Effector memory CD8-positive, alpha-beta T cell (primary cell): ENCODE measurements around the gene PRR22.
A peak's percentile ranks its signal among the peaks of the same experiment; 100 is the strongest.

ENCODE experiments used
- ATAC-seq: fragments of 150-1000 bp; cut with Tn5 transposase; replicated peaks from 2 replicates; pipeline ENCODE4 v1.10.0; 2021; ENCODE audit warnings: mild to moderate bottlenecking, moderate library complexity
- DNase-seq, 3 experiments: peaks; one replicate each; pipeline ENCODE4 v3.0.0; 2021
- H3K27ac Mint-ChIP-seq, 2 donors: one replicate each; pipeline ENCODE4 v1.8.0; 2022; ENCODE audit warnings: mild to moderate bottlenecking in 2 of 2, mixed read lengths in 2 of 2, moderate library complexity in 2 of 2
- H3K27me3 Mint-ChIP-seq, 2 donors: one replicate each; pipeline ENCODE4 v1.8.0; 2022; ENCODE audit warnings: mixed read lengths in 2 of 2
- H3K36me3 Mint-ChIP-seq: one replicate; pipeline ENCODE4 v1.8.0; 2022; ENCODE audit warnings: mild to moderate bottlenecking, moderate library complexity, mixed read lengths; ENCODE audit not compliant: insufficient read depth
- H3K4me1 Mint-ChIP-seq, 2 donors: one replicate each; pipeline ENCODE4 v1.8.0; 2022; ENCODE audit warnings: low read depth in 2 of 2, mixed read lengths in 2 of 2
- H3K4me3 Mint-ChIP-seq, 2 donors: one replicate each; pipeline ENCODE4 v1.8.0; 2022; ENCODE audit warnings: mild to moderate bottlenecking in 2 of 2, mixed read lengths in 2 of 2, moderate library complexity in 2 of 2
- H3K9me3 Mint-ChIP-seq, 2 donors: one replicate each; pipeline ENCODE4 v1.8.0; 2022; ENCODE audit warnings: mixed read lengths in 2 of 2

PRR22 gene

GRCh38 chr19:5806133-5806489 lies 21.6 kb upstream of the PRR22 start:
- H3K4me3 Mint-ChIP-seq = peak overlapping the region; percentile 29 to 31
- DNase-seq = no peak
- peaks cover 13 to 14% of the 10 kb centered on the region in 2 donors for H3K4me1 Mint-ChIP-seq
- H3K27ac Mint-ChIP-seq = no peak overlapping the region
- no peak for ATAC-seq
- peaks cover 4% of the 10 kb centered on the region for H3K36me3 Mint-ChIP-seq
- no peaks in the 10 kb centered on the region for H3K9me3 Mint-ChIP-seq
- H3K27me3 Mint-ChIP-seq = peaks cover 6 to 32% of the 10 kb centered on the region in 2 donors

GRCh38 chr19:5805462-5806132 lies 21.1 kb upstream of the PRR22 start:
- H3K27me3 Mint-ChIP-seq = peaks cover 9 to 37% of the 10 kb centered on the region in 2 donors
- peaks cover 4% of the 10 kb centered on the region for H3K36me3 Mint-ChIP-seq
- no peak overlapping the region for H3K27ac Mint-ChIP-seq
- ATAC-seq (peak; percentile 13), DNase-seq (peak; percentile 32 to 47 (median 39))
- H3K4me1 Mint-ChIP-seq = peaks cover 13 to 14% of the 10 kb centered on the region in 2 donors
- H3K4me3 Mint-ChIP-seq = peak overlapping the region; percentile 33 to 62
- H3K9me3 Mint-ChIP-seq = no peaks in the 10 kb centered on the region

- ATAC-seq (peak; percentile 34), DNase-seq (no peak)
- H3K27me3 Mint-ChIP-seq = peaks cover 15 to 45% of the 10 kb centered on the region in 2 donors
These were observed 20.2 kb upstream of the PRR22 start, which contains the start of gene NRTN for GRCh38 chr19:5804516-5805461. TSS of gene NRTN (plus strand) at chr19:5805067. CDS start at chr19:5824166, 19,099 bp downstream.

GRCh38 chr19:5803752-5804515 lies 19.4 kb upstream of the PRR22 start:
- DNase-seq = peak; percentile 87 to 90 (median 90)
- ATAC-seq = peak; percentile 94
- Mint-ChIP-seq H3K27me3 (peaks cover 24 to 53% of the 10 kb centered on the region in 2 donors), H3K36me3 (peaks cover 4% of the 10 kb centered on the region), H3K4me3 (peak overlapping the region; percentile 77 to 87), H3K9me3 (no peaks in the 10 kb centered on the region), H3K27ac (peak overlapping the region; percentile 8 to 90), H3K4me1 (peaks cover 13 to 14% of the 10 kb centered on the region in 2 donors)

More at GRCh38 chr19:5804516-5805461, 20.2 kb upstream of the PRR22 start, which contains the start of gene NRTN:
- Mint-ChIP-seq H3K36me3 (peaks cover 4% of the 10 kb centered on the region), H3K4me3 (peak within 1 kb of the TSS; percentile 77 to 87), H3K4me1 (peaks cover 13 to 14% of the 10 kb centered on the region in 2 donors), H3K27ac (peak within 1 kb of the TSS; percentile 8 to 90), H3K9me3 (no peaks in the 10 kb centered on the region)

- no peak overlapping the region for H3K27ac Mint-ChIP-seq
- no peaks in the 10 kb centered on the region for H3K9me3 Mint-ChIP-seq
These were observed 18.9 kb upstream of the PRR22 start for GRCh38 chr19:5803441-5803751.

GRCh38 chr19:5801796-5802619 lies 17.5 kb upstream of the PRR22 start:
- Mint-ChIP-seq H3K9me3 (no peaks in the 10 kb centered on the region), H3K27me3 (peaks cover 36 to 68% of the 10 kb centered on the region in 2 donors), H3K27ac (peak overlapping the region in 1 of 2 donors; percentile 49), H3K4me3 (peak overlapping the region; percentile 14 to 27), H3K36me3 (peaks cover 4% of the 10 kb centered on the region), H3K4me1 (peaks cover 13 to 14% of the 10 kb centered on the region in 2 donors)
- DNase-seq = no peak
- ATAC-seq = no peak

More at GRCh38 chr19:5803441-5803751, 18.9 kb upstream of the PRR22 start:
- Mint-ChIP-seq H3K4me3 (peak overlapping the region; percentile 77 to 87), H3K27me3 (peaks cover 29 to 59% of the 10 kb centered on the region in 2 donors), H3K4me1 (peaks cover 13 to 14% of the 10 kb centered on the region in 2 donors), H3K36me3 (peaks cover 4% of the 10 kb centered on the region)
- DNase-seq (no peak), ATAC-seq (no peak)

- Mint-ChIP-seq H3K27ac (no peak overlapping the region), H3K27me3 (peaks cover 36 to 68% of the 10 kb centered on the region in 2 donors), H3K36me3 (peaks cover 3% of the 10 kb centered on the region), H3K9me3 (no peaks in the 10 kb centered on the region), H3K4me3 (no peak overlapping the region), H3K4me1 (peaks cover 13 to 14% of the 10 kb centered on the region in 2 donors)
- no peak for DNase-seq
- no peak for ATAC-seq
These were observed 16.1 kb upstream of the PRR22 start for GRCh38 chr19:5800361-5801270.

GRCh38 chr19:5799247-5800241 lies 15.0 kb upstream of the PRR22 start:
- Mint-ChIP-seq H3K4me1 (peaks cover 12 to 14% of the 10 kb centered on the region in 2 donors), H3K27me3 (peaks cover 36 to 68% of the 10 kb centered on the region in 2 donors), H3K4me3 (no peak overlapping the region), H3K9me3 (no peaks in the 10 kb centered on the region), H3K36me3 (no peaks in the 10 kb centered on the region), H3K27ac (peak overlapping the region in 1 of 2 donors; percentile 56)
- no peak for ATAC-seq
- no peak for DNase-seq

GRCh38 chr19:5798244-5798643 lies 13.7 kb upstream of the PRR22 start:
- Mint-ChIP-seq H3K27me3 (peaks cover 36 to 56% of the 10 kb centered on the region in 2 donors), H3K9me3 (no peaks in the 10 kb centered on the region), H3K4me1 (peaks cover 1 to 3% of the 10 kb centered on the region in 2 donors)

GRCh38 chr19:5795382-5795919 lies 10.9 kb upstream of the PRR22 start:
- peaks cover 26 to 30% of the 10 kb centered on the region in 2 donors for H3K27me3 Mint-ChIP-seq
- H3K27ac Mint-ChIP-seq = no peak overlapping the region
- no peak overlapping the region for H3K4me3 Mint-ChIP-seq
- peaks cover 0 to 2% of the 10 kb centered on the region in 2 donors for H3K9me3 Mint-ChIP-seq
- ATAC-seq (no peak), DNase-seq (no peak)
- H3K4me1 Mint-ChIP-seq = peaks cover 6 to 7% of the 10 kb centered on the region in 2 donors
- peaks cover 11% of the 10 kb centered on the region for H3K36me3 Mint-ChIP-seq

More at GRCh38 chr19:5798244-5798643, 13.7 kb upstream of the PRR22 start:
- no peaks in the 10 kb centered on the region for H3K36me3 Mint-ChIP-seq
- H3K4me3 Mint-ChIP-seq = no peak overlapping the region
- no peak for DNase-seq
- no peak for ATAC-seq
- no peak overlapping the region for H3K27ac Mint-ChIP-seq
